ENCODE data around the gene RPTOR. TPM values are rescaled to one million over a fixed set of nuclear protein-coding genes. Genes with fewer than 3 reads are reported as not detected.

Gene RPTOR
- total RNA-seq, 1 experiment from 2014 or later, result 58.0 TPM

DNA sequence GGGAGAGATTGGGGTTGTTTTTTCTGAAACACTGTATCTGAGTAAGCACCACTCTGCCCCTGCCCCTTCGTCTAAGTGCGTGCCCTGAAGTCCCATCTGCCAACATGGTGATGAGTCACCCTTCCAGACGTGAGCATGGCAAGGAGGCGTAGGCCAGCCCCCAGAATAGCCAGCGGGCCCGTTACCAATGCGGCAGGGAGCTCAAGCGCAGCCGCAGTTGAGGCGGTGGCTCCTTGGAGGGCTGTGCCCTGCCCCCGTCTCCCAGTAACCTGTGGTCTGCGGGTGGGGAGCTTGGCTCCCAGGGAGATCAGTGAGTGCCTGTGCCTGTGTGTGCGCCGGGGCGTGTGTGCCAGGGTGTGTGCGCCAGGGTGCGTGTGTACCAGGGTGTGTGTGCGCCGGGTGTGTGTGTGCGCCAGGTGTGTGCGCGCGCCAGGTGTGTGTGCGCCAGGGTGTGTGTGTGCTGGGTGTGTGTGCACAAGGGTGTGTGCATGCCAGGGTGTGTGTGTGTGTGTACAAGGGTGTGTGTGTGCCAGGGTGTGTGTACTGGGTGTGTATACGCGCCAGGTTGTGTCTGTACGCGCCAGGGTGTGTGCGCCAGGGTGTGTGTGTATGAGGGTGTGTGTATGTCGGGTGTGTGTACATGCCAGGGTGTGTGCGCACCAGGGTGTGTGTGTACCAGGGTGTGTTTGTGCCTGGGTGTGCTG, 348.4 kb downstream of the RPTOR start:
- Histone ChIP-seq H3K9me3 (ENCODE audit: control insufficient read depth, insufficient read depth, low read depth, low read length) (no peaks in the 10 kb centered on the region), H3K27me3 (ENCODE audit: control insufficient read depth, insufficient read depth, low read length) (no peaks in the 10 kb centered on the region), H3K4me1 (ENCODE audit: control insufficient read depth, insufficient read depth, low read length) (peaks cover 22% of the 10 kb centered on the region), H3K4me3 (ENCODE audit: low read depth in 2 of 2, low read length in 2 of 2) (no peak overlapping the region), H3K27ac (ENCODE audit: low read length) (no peak overlapping the region), H3K36me3 (ENCODE audit: control insufficient read depth, insufficient read depth, low read length) (peaks cover 3% of the 10 kb centered on the region; the same call in 1 of the 2 replicates)
- TF ChIP-seq, protein P1, sequence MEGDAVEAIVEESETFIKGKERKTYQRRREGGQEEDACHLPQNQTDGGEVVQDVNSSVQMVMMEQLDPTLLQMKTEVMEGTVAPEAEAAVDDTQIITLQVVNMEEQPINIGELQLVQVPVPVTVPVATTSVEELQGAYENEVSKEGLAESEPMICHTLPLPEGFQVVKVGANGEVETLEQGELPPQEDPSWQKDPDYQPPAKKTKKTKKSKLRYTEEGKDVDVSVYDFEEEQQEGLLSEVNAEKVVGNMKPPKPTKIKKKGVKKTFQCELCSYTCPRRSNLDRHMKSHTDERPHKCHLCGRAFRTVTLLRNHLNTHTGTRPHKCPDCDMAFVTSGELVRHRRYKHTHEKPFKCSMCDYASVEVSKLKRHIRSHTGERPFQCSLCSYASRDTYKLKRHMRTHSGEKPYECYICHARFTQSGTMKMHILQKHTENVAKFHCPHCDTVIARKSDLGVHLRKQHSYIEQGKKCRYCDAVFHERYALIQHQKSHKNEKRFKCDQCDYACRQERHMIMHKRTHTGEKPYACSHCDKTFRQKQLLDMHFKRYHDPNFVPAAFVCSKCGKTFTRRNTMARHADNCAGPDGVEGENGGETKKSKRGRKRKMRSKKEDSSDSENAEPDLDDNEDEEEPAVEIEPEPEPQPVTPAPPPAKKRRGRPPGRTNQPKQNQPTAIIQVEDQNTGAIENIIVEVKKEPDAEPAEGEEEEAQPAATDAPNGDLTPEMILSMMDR (IDR thresholded peaks at IDR 0.05), result no peak
- TF ChIP-seq, protein P2, sequence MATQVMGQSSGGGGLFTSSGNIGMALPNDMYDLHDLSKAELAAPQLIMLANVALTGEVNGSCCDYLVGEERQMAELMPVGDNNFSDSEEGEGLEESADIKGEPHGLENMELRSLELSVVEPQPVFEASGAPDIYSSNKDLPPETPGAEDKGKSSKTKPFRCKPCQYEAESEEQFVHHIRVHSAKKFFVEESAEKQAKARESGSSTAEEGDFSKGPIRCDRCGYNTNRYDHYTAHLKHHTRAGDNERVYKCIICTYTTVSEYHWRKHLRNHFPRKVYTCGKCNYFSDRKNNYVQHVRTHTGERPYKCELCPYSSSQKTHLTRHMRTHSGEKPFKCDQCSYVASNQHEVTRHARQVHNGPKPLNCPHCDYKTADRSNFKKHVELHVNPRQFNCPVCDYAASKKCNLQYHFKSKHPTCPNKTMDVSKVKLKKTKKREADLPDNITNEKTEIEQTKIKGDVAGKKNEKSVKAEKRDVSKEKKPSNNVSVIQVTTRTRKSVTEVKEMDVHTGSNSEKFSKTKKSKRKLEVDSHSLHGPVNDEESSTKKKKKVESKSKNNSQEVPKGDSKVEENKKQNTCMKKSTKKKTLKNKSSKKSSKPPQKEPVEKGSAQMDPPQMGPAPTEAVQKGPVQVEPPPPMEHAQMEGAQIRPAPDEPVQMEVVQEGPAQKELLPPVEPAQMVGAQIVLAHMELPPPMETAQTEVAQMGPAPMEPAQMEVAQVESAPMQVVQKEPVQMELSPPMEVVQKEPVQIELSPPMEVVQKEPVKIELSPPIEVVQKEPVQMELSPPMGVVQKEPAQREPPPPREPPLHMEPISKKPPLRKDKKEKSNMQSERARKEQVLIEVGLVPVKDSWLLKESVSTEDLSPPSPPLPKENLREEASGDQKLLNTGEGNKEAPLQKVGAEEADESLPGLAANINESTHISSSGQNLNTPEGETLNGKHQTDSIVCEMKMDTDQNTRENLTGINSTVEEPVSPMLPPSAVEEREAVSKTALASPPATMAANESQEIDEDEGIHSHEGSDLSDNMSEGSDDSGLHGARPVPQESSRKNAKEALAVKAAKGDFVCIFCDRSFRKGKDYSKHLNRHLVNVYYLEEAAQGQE (IDR thresholded peaks at IDR 0.05; ENCODE audit: insufficient read depth in 1 of 2, low read depth in 2 of 2, low read length in 1 of 2), result 0 out of 4 replicates have a peak, but pooled peaks of 1 of the 2 experiments have one; percentile 27
- no peak for DNase-seq (ENCODE audit: low read depth, low spot score)
- no peak for ATAC-seq
- ChIA-PET CTCF (no interaction called here), POLR2A (no interaction called here)
- in situ Hi-C loops (cut with HindIII; ENCODE audit: low pct_unique_long_range_greater_than_20kb, low sequenced_read_pairs), result no loop called here
- BruUV-seq (replicated peaks), result no TSS peak
- intact Hi-C loops (cut with micrococcal nuclease; ENCODE audit: unreplicated experiment), result no loop called here

DNA sequence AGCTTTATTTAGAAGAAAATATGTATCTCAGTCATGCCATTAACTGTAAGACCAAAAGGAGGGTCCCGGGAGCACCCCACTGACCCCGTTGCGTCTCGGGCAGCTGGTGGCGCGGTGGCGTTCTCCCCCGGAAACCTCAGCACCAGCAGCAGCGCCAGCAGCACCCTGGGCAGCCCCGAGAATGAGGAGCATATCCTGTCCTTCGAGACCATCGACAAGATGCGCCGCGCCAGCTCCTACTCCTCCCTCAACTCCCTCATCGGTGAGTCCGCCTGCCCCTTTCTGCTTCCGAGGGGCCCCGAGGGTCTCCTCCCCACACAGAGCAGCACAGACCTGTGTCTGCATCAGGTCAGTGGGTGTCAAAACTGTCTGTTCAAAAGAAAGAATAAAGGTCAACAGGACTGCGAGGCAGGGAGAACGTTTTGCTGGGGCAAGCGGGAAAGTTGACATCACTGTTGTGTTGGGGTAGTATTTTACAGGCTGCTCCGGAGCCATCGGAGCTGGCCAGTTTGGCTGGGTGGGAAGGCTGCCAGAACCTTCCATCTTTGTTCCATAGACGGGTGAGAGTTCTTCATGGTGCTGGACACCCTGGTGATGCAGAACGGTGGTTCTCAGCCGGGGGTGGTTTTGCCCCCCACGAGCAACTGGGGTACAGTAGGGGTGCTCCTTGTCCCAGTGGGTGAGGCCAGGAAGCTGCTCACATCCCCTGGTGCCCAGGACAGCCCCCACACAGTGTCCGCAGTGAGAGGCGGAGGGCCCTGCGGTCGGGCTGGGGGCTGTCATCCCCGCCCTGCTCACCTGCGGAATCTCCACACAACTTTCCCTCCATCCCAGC, 349.2 kb downstream of the RPTOR start:
- no peak overlapping the region for H3K27ac ChIP-seq (ENCODE audit: low read length)
- no peaks in the 10 kb centered on the region for H3K9me3 ChIP-seq (ENCODE audit: control insufficient read depth, insufficient read depth, low read depth, low read length)
- ChIA-PET POLR2A (interaction anchor here (0.7 kb wide), 1 partner anchor 22 kb away, joined by 9 read pairs; no protein-coding TSS in a partner anchor), CTCF (no interaction called here)
- ATAC-seq (no peak), DNase-seq (ENCODE audit: low read depth, low spot score) (no peak)
- no peak overlapping the region for H3K4me3 ChIP-seq (ENCODE audit: low read depth in 2 of 2, low read length in 2 of 2)
- no peak for TF ChIP-seq TCF7L2 (IDR thresholded peaks at IDR 0.05; ENCODE audit: low read depth, low read length)
- TF ChIP-seq SIN3A (IDR thresholded peaks at IDR 0.05; ENCODE audit: borderline replicate concordance, insufficient read depth, low read depth, low read length), result no peak
- no peak for TF ChIP-seq POLR2AphosphoS5 (IDR thresholded peaks at IDR 0.05; ENCODE audit: low read depth, low read length)
- TF ChIP-seq, protein P1 (IDR thresholded peaks at IDR 0.05), result no peak
- TF ChIP-seq, protein P2 (IDR thresholded peaks at IDR 0.05; ENCODE audit: insufficient read depth in 1 of 2, low read depth in 2 of 2, low read length in 1 of 2), result no peak
- in situ Hi-C loops (cut with HindIII; ENCODE audit: low pct_unique_long_range_greater_than_20kb, low sequenced_read_pairs) (no loop called here), intact Hi-C loops (cut with micrococcal nuclease; ENCODE audit: unreplicated experiment) (no loop called here)
- peaks cover 22% of the 10 kb centered on the region for H3K4me1 ChIP-seq (ENCODE audit: control insufficient read depth, insufficient read depth, low read length)
- peaks cover 3% of the 10 kb centered on the region; the same call in 1 of the 2 replicates for H3K36me3 ChIP-seq (ENCODE audit: control insufficient read depth, insufficient read depth, low read length)
- no TSS peak for BruUV-seq (replicated peaks)
- H3K27me3 ChIP-seq (ENCODE audit: control insufficient read depth, insufficient read depth, low read length), result no peaks in the 10 kb centered on the region
